ENCODE data around the gene OR5K3.

OR5K3 gene

GRCh38 chr3:98434412-98434811 lies 43.9 kb downstream of the OR5K3 start:
- DNase-seq, result no peak

- no peak for DNase-seq
Observed at GRCh38 chr3:98440283-98440682, 49.8 kb downstream of the OR5K3 start.

Data from right forelimb (tissue), 1 donor.